Uterus (tissue), 2 donors: ENCODE results near the gene CNOT4.

Experiments used
- CTCF ChIP-seq, 4 experiments: fragments of 200-600 bp in 2 of 4; fragments of 450-650 bp in 2 of 4; sonication (generic) in 2 of 4; IDR thresholded peaks; one replicate each; pipeline ENCODE4 v1.5.1; 2016 to 2019; ENCODE audit warnings: antibody characterized with exemption in 4 of 4, mild to moderate bottlenecking in 2 of 4, moderate library complexity in 1 of 4
- POLR2A ChIP-seq, 2 donors: fragments of 450-650 bp; IDR thresholded peaks; one replicate each; pipeline ENCODE4 v1.6.1; 2016; ENCODE audit warnings: antibody characterized with exemption in 2 of 2, mild to moderate bottlenecking in 1 of 2, moderate library complexity in 1 of 2

- no peak for TF ChIP-seq CTCF (IDR thresholded peaks at IDR 0.05)
- no peak for TF ChIP-seq POLR2A (IDR thresholded peaks at IDR 0.05)
Observed at GRCh38 chr7:135527025-135527424, 17.1 kb upstream of the CNOT4 start.
